Measurements from ENCODE around the gene CMTR1.

CMTR1 gene

DNA sequence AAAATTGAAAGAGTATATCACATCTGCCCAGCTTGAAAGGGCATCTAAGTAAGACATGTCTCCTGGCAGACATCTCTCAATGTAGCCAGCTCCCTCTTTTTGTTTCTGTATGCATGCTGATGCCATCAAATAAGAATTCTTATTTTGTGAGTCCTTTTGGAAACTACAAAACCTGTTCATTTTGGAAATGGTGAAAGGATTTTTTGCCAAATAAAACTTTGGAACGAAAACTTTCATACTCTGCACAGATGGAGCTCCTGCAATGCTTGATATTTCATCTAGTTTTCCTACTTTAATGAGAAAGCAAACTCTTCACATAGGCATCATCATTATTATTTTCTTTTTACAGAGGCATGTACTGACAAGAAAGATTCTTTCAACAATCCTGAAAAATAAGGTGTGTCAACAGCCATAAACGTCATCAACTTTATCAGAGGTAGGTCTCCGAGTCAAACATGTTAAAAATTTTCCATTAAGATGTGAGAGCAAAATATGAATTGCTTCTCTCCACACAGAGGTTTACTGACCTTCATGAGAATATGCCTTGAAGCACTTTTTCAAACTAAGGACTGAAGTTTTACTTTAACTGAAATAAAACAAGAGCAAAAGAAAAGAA, 26.2 kb upstream of the CMTR1 start:
- Histone ChIP-seq H3K27me3 (ENCODE audit: insufficient read depth, low read length) (no peaks in the 10 kb centered on the region), H3K27ac (ENCODE audit: low read length) (no peak overlapping the region), H3K4me1 (ENCODE audit: insufficient read depth, low read length) (no peaks in the 10 kb centered on the region), H3K36me3 (ENCODE audit: insufficient read depth, low read depth, low read length) (no peaks in the 10 kb centered on the region), H3K9me3 (ENCODE audit: insufficient read depth, low read depth, low read length) (no peaks in the 10 kb centered on the region), H3K9ac (ENCODE audit: low read depth, low read length) (no peak overlapping the region), H3K4me3 (ENCODE audit: low read length) (no peak overlapping the region)

GRCh38 chr6:37407948-37408347, 25.1 kb upstream of the CMTR1 start:
- Histone ChIP-seq H3K9ac (ENCODE audit: low read depth, low read length) (no peak overlapping the region), H3K27ac (ENCODE audit: low read length) (no peak overlapping the region), H3K4me1 (ENCODE audit: insufficient read depth, low read length) (no peaks in the 10 kb centered on the region), H3K27me3 (ENCODE audit: insufficient read depth, low read length) (no peaks in the 10 kb centered on the region), H3K9me3 (ENCODE audit: insufficient read depth, low read depth, low read length) (no peaks in the 10 kb centered on the region), H3K36me3 (ENCODE audit: insufficient read depth, low read depth, low read length) (no peaks in the 10 kb centered on the region), H3K4me3 (ENCODE audit: low read length) (no peak overlapping the region)

- no peaks in the 10 kb centered on the region for H3K27me3 ChIP-seq (ENCODE audit: insufficient read depth, low read length)
- H3K9ac ChIP-seq (ENCODE audit: low read depth, low read length): no peak overlapping the region
- H3K4me3 ChIP-seq (ENCODE audit: low read length): no peak overlapping the region
- H3K4me1 ChIP-seq (ENCODE audit: insufficient read depth, low read length): no peaks in the 10 kb centered on the region
- H3K36me3 ChIP-seq (ENCODE audit: insufficient read depth, low read depth, low read length): no peaks in the 10 kb centered on the region
- H3K9me3 ChIP-seq (ENCODE audit: insufficient read depth, low read depth, low read length): no peaks in the 10 kb centered on the region
- no peak overlapping the region for H3K27ac ChIP-seq (ENCODE audit: low read length)
These were observed 23.5 kb upstream of the CMTR1 start for GRCh38 chr6:37409501-37409900.

GRCh38 chr6:37417393-37417792, 15.6 kb upstream of the CMTR1 start:
- Histone ChIP-seq H3K9me3 (ENCODE audit: insufficient read depth, low read depth, low read length) (no peaks in the 10 kb centered on the region), H3K9ac (ENCODE audit: low read depth, low read length) (no peak overlapping the region), H3K27me3 (ENCODE audit: insufficient read depth, low read length) (no peaks in the 10 kb centered on the region), H3K36me3 (ENCODE audit: insufficient read depth, low read depth, low read length) (no peaks in the 10 kb centered on the region), H3K4me3 (ENCODE audit: low read length) (no peak overlapping the region), H3K4me1 (ENCODE audit: insufficient read depth, low read length) (no peaks in the 10 kb centered on the region), H3K27ac (ENCODE audit: low read length) (no peak overlapping the region)

- H3K36me3 ChIP-seq (ENCODE audit: insufficient read depth, low read depth, low read length): no peaks in the 10 kb centered on the region
- H3K9ac ChIP-seq (ENCODE audit: low read depth, low read length): no peak overlapping the region
- H3K4me3 ChIP-seq (ENCODE audit: low read length): no peak overlapping the region
- no peak overlapping the region for H3K27ac ChIP-seq (ENCODE audit: low read length)
- no peaks in the 10 kb centered on the region for H3K4me1 ChIP-seq (ENCODE audit: insufficient read depth, low read length)
- H3K27me3 ChIP-seq (ENCODE audit: insufficient read depth, low read length): no peaks in the 10 kb centered on the region
- no peaks in the 10 kb centered on the region for H3K9me3 ChIP-seq (ENCODE audit: insufficient read depth, low read depth, low read length)
These were observed 14.3 kb upstream of the CMTR1 start for GRCh38 chr6:37418722-37419121.

GRCh38 chr6:37426058-37426944, 6.7 kb upstream of the CMTR1 start:
- Histone ChIP-seq H3K36me3 (ENCODE audit: insufficient read depth, low read depth, low read length) (no peaks in the 10 kb centered on the region), H3K9me3 (ENCODE audit: insufficient read depth, low read depth, low read length) (peaks cover 11% of the 10 kb centered on the region; the same call in 1 of the 2 replicates), H3K27ac (ENCODE audit: low read length) (no peak overlapping the region), H3K9ac (ENCODE audit: low read depth, low read length) (no peak overlapping the region), H3K4me1 (ENCODE audit: insufficient read depth, low read length) (no peaks in the 10 kb centered on the region), H3K27me3 (ENCODE audit: insufficient read depth, low read length) (no peaks in the 10 kb centered on the region), H3K4me3 (ENCODE audit: low read length) (no peak overlapping the region)

GRCh38 chr6:37426945-37427510, 6.0 kb upstream of the CMTR1 start:
- Histone ChIP-seq H3K4me3 (ENCODE audit: low read length) (no peak overlapping the region), H3K36me3 (ENCODE audit: insufficient read depth, low read depth, low read length) (no peaks in the 10 kb centered on the region), H3K27me3 (ENCODE audit: insufficient read depth, low read length) (no peaks in the 10 kb centered on the region), H3K4me1 (ENCODE audit: insufficient read depth, low read length) (no peaks in the 10 kb centered on the region), H3K9me3 (ENCODE audit: insufficient read depth, low read depth, low read length) (peaks cover 11% of the 10 kb centered on the region; the same call in 1 of the 2 replicates), H3K27ac (ENCODE audit: low read length) (no peak overlapping the region), H3K9ac (ENCODE audit: low read depth, low read length) (no peak overlapping the region)

GRCh38 chr6:37429352-37429750, 3.7 kb upstream of the CMTR1 start:
- Histone ChIP-seq H3K4me1 (ENCODE audit: insufficient read depth, low read length) (no peaks in the 10 kb centered on the region), H3K27ac (ENCODE audit: low read length) (no peak overlapping the region), H3K9ac (ENCODE audit: low read depth, low read length) (no peak overlapping the region), H3K36me3 (ENCODE audit: insufficient read depth, low read depth, low read length) (no peaks in the 10 kb centered on the region), H3K27me3 (ENCODE audit: insufficient read depth, low read length) (no peaks in the 10 kb centered on the region), H3K9me3 (ENCODE audit: insufficient read depth, low read depth, low read length) (peaks cover 11% of the 10 kb centered on the region; the same call in 1 of the 2 replicates), H3K4me3 (ENCODE audit: low read length) (no peak overlapping the region)

DNA sequence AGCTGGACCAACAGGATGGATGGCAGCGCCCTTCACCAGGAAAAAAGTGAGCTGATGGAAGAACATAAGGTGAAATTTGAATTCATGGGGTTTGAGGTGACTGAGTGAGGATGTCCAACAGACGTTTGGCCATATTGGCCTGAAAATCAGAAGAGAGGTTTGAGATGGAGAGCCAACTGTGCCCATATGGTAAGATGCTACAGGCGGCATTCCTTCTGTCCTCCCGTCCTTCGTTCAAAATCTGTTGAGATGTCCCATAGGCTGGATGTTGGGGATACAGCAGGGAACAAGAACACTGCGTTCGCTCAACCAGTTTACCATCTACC, 468 bp upstream of the CMTR1 start:
- H3K9ac ChIP-seq (ENCODE audit: low read depth, low read length): peak overlapping the region; percentile 86
- H3K27me3 ChIP-seq (ENCODE audit: insufficient read depth, low read length): no peaks in the 10 kb centered on the region
- H3K4me3 ChIP-seq (ENCODE audit: low read length): peak overlapping the region; percentile 90
- no peaks in the 10 kb centered on the region for H3K9me3 ChIP-seq (ENCODE audit: insufficient read depth, low read depth, low read length)
- H3K36me3 ChIP-seq (ENCODE audit: insufficient read depth, low read depth, low read length): peaks cover 18% of the 10 kb centered on the region
- peak overlapping the region; percentile 26 for H3K27ac ChIP-seq (ENCODE audit: low read length)
- no peaks in the 10 kb centered on the region for H3K4me1 ChIP-seq (ENCODE audit: insufficient read depth, low read length)

- Histone ChIP-seq H3K9me3 (ENCODE audit: insufficient read depth, low read depth, low read length) (no peaks in the 10 kb centered on the region), H3K4me1 (ENCODE audit: insufficient read depth, low read length) (no peaks in the 10 kb centered on the region), H3K36me3 (ENCODE audit: insufficient read depth, low read depth, low read length) (peaks cover 24% of the 10 kb centered on the region), H3K9ac (ENCODE audit: low read depth, low read length) (peak overlapping the region; percentile 86), H3K27me3 (ENCODE audit: insufficient read depth, low read length) (no peaks in the 10 kb centered on the region), H3K27ac (ENCODE audit: low read length) (no peak overlapping the region), H3K4me3 (ENCODE audit: low read length) (peak overlapping the region; percentile 90)
These were observed 743 bp downstream of the CMTR1 start for GRCh38 chr6:37433657-37434271.

DNA sequence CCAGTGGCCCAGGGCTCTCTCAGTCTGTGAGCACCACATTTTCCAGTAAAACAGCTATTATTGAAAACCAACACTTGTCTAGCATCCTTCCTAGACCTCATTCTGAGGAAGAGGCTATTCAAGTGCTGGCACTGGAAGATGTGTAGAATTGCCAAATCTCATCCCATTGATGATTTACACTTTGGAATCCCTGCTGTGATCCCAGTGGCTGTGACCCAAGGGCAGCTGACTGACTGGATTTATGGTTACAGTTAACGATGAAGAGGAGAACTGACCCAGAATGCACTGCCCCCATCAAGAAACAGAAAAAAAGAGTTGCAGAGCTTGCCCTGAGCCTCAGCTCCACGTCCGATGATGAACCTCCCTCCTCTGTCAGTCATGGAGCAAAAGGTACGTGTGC, 2.4 kb downstream of the CMTR1 start:
- no peaks in the 10 kb centered on the region for H3K4me1 ChIP-seq (ENCODE audit: insufficient read depth, low read length)
- no peaks in the 10 kb centered on the region for H3K27me3 ChIP-seq (ENCODE audit: insufficient read depth, low read length)
- peaks cover 31% of the 10 kb centered on the region for H3K36me3 ChIP-seq (ENCODE audit: insufficient read depth, low read depth, low read length)
- H3K9me3 ChIP-seq (ENCODE audit: insufficient read depth, low read depth, low read length): no peaks in the 10 kb centered on the region
- no peak overlapping the region for H3K27ac ChIP-seq (ENCODE audit: low read length)
- H3K4me3 ChIP-seq (ENCODE audit: low read length): no peak overlapping the region
- no peak overlapping the region for H3K9ac ChIP-seq (ENCODE audit: low read depth, low read length)
